GM23338 (cell line): ENCODE measurements around the gene WNT11. TPM values are rescaled to one million over a fixed set of nuclear protein-coding genes. Genes with fewer than 3 reads are reported as not detected.

Source experiments
- ATAC-seq: fragments of 200-7000 bp; cut with Tn5 transposase; 3 replicates; pipeline ENCODE4 v1.9.1; 2020
- DNase-seq: peaks from one replicate; pipeline ENCODE4 v3.0.0-alpha.2; 2015; ENCODE audit warnings: low spot score
- H2AFZ ChIP-seq: fragments of 200-600 bp; sonication (generic); 2 replicates; pipeline ENCODE4 v1.8.0; 2016; ENCODE audit warnings: antibody characterized with exemption, mild to moderate bottlenecking, moderate library complexity
- H3F3A ChIP-seq: fragments of 200-600 bp; sonication (generic); replicated peaks from 2 replicates; pipeline ENCODE4 v1.8.0; 2017; ENCODE audit warnings: antibody characterized with exemption, mixed run types, low read depth
- H3K27ac ChIP-seq: fragments of 200-600 bp; sonication (generic); 2 replicates; pipeline ENCODE4 v1.6.1; 2016; ENCODE audit warnings: low read depth
- H3K27me3 ChIP-seq: fragments of 200-600 bp; sonication (generic); 2 replicates; pipeline ENCODE4 v1.8.0; 2016; ENCODE audit warnings: mild to moderate bottlenecking, mixed run types, moderate library complexity; ENCODE audit not compliant: insufficient read depth
- H3K36me3 ChIP-seq: fragments of 200-600 bp; sonication (generic); 2 replicates; pipeline ENCODE4 v1.8.0; 2016; ENCODE audit warnings: mild to moderate bottlenecking; ENCODE audit not compliant: insufficient read depth
- H3K4me1 ChIP-seq: fragments of 200-600 bp; sonication (generic); 2 replicates; pipeline ENCODE4 v1.8.0; 2016; ENCODE audit warnings: mild to moderate bottlenecking, moderate library complexity; ENCODE audit not compliant: insufficient read depth
- H3K4me2 ChIP-seq: fragments of 200-600 bp; sonication (generic); 2 replicates; pipeline ENCODE4 v1.7.1; 2017; ENCODE audit warnings: mixed run types
- H3K4me3 ChIP-seq: fragments of 200-600 bp; sonication (generic); 2 replicates; pipeline ENCODE4 v1.6.1; 2016; ENCODE audit warnings: mixed run types
- H3K79me2 ChIP-seq: fragments of 200-600 bp; sonication (generic); replicated peaks from 2 replicates; pipeline ENCODE4 v1.8.0; 2017; ENCODE audit warnings: mild to moderate bottlenecking; ENCODE audit not compliant: insufficient read depth
- H3K9me2 ChIP-seq: fragments of 200-600 bp; sonication (generic); 2 replicates; pipeline ENCODE4 v1.8.0; 2017; ENCODE audit not compliant: insufficient read depth
- H4K20me1 ChIP-seq: fragments of 200-600 bp; sonication (generic); replicated peaks from 2 replicates; pipeline ENCODE4 v1.8.0; 2017; ENCODE audit warnings: mild to moderate bottlenecking; ENCODE audit not compliant: insufficient read depth
- H3K27ac Mint-ChIP-seq: 2 replicates; pipeline ENCODE4 v1.8.0; 2020; ENCODE audit warnings: inconsistent platforms, mild to moderate bottlenecking, moderate library complexity, mixed read lengths
- H3K27me3 Mint-ChIP-seq: 3 replicates; pipeline ENCODE4 v1.8.0; 2022; ENCODE audit warnings: low read depth, mild to moderate bottlenecking, moderate library complexity, mixed read lengths, inconsistent platforms; ENCODE audit not compliant: insufficient read depth, poor library complexity
- H3K36me3 Mint-ChIP-seq: 3 replicates; pipeline ENCODE4 v1.8.0; 2021; ENCODE audit warnings: low read depth, mild to moderate bottlenecking, inconsistent platforms, moderate library complexity, mixed read lengths
- H3K4me1 Mint-ChIP-seq: 3 replicates; pipeline ENCODE4 v1.8.0; 2020; ENCODE audit warnings: mild to moderate bottlenecking, inconsistent platforms, mixed read lengths
- H3K4me3 Mint-ChIP-seq: 3 replicates; pipeline ENCODE4 v1.8.0; 2021; ENCODE audit warnings: moderate library complexity, mild to moderate bottlenecking, inconsistent platforms, mixed read lengths
- H3K9me3 Mint-ChIP-seq: 3 replicates; pipeline ENCODE4 v1.8.0; 2020; ENCODE audit warnings: moderate library complexity, mild to moderate bottlenecking, inconsistent platforms, mixed read lengths
- CREB1 ChIP-seq: fragments of 250-450 bp; sonication (Bioruptor Pico); IDR thresholded peaks from 2 replicates; pipeline ENCODE4 v1.5.0; 2020; ENCODE audit warnings: low read depth, mild to moderate bottlenecking, moderate library complexity
- EZH2 ChIP-seq: fragments of 200-600 bp; sonication (generic); IDR thresholded peaks from one replicate; pipeline ENCODE4 v1.8.0; 2017; ENCODE audit warnings: antibody characterized with exemption, mild to moderate bottlenecking, low read depth; ENCODE audit not compliant: unreplicated experiment
- EZH2phosphoT487 ChIP-seq: fragments of 200-600 bp; sonication (generic); IDR thresholded peaks from one replicate; pipeline ENCODE4 v1.8.1; 2018; ENCODE audit warnings: antibody characterized with exemption; ENCODE audit not compliant: unreplicated experiment
- JUNB ChIP-seq: IDR thresholded peaks from one replicate; pipeline ENCODE4 v1.6.1; 2016; ENCODE audit warnings: antibody characterized with exemption; ENCODE audit not compliant: unreplicated experiment
- NANOG ChIP-seq: IDR thresholded peaks from 2 replicates; pipeline ENCODE4 v1.6.1; 2016; ENCODE audit warnings: antibody characterized with exemption, borderline replicate concordance
- ZNF114 ChIP-seq: fragments of 250-450 bp; sonication (Bioruptor Pico); IDR thresholded peaks from 2 replicates; pipeline ENCODE4 v1.5.0; 2020; ENCODE audit warnings: mild to moderate bottlenecking, moderate library complexity
- ZNF331 ChIP-seq: fragments of 250-450 bp; sonication (Bioruptor Pico); IDR thresholded peaks from 2 replicates; pipeline ENCODE4 v1.5.0; 2020; ENCODE audit warnings: low read depth, mild to moderate bottlenecking, moderate library complexity
- polyA plus RNA-seq: library from polyadenylated mRNA; unstranded; fragments of >200 nt; fragmentation: Nextera tagmentation; extraction: Ambion mirVana; gene quantifications from 2 replicates; pipeline ENCODE4 v1.2.1, GENCODE V29; 2016
- total RNA-seq: library from RNA; depleted of rRNA; stranded (reverse); fragments of >200 nt; shearing (Covaris generic); gene quantifications from 2 replicates; pipeline ENCODE4 v1.2.3, GENCODE V29; 2014
- TF ChIP-seq, protein P1 (sequence below): fragments of 250-450 bp; sonication (Bioruptor Pico); IDR thresholded peaks from 2 replicates; pipeline ENCODE4 v1.5.0; 2020; ENCODE audit warnings: mild to moderate bottlenecking, moderate library complexity
- TF ChIP-seq, protein P2 (sequence below): IDR thresholded peaks from one replicate; pipeline ENCODE4 v1.6.1; 2018; ENCODE audit warnings: antibody characterized with exemption; ENCODE audit not compliant: unreplicated experiment
- TF ChIP-seq, protein P3 (sequence below), 2 experiments: fragments of 200-600 bp in 1 of 2; sonication (generic) in 1 of 2; conservative IDR thresholded peaks; 2 replicates each; pipeline versions ENCODE4 v1.5.1 to v1.6.1; 2016 to 2017; ENCODE audit warnings: antibody characterized with exemption in 2 of 2, low read depth in 2 of 2, mild to moderate bottlenecking in 2 of 2, moderate library complexity in 1 of 2

The WNT11 gene
- total and polyA plus RNA-seq, 2 experiments from 2014 or later, result 0.44 to 0.56 TPM

DNA sequence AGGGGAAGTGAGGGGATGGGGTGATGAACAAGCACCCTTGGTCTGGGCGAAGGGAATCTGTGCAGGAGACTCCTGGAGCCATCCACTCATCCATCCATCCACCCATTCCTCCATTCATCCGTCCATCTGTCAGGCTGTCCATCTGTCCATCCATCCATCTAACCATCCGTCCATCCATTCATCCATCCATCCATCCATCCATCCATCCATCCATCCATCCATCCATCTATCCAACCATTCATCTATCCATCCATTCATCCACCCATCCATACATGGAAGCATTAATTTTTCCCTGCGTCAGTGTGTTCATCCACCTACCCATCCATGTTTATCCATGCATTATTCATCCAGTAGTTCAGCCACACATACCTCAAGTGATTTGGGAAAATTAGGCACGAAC is 32.0 kb downstream of the WNT11 start (continued):
- TF ChIP-seq, protein P1, sequence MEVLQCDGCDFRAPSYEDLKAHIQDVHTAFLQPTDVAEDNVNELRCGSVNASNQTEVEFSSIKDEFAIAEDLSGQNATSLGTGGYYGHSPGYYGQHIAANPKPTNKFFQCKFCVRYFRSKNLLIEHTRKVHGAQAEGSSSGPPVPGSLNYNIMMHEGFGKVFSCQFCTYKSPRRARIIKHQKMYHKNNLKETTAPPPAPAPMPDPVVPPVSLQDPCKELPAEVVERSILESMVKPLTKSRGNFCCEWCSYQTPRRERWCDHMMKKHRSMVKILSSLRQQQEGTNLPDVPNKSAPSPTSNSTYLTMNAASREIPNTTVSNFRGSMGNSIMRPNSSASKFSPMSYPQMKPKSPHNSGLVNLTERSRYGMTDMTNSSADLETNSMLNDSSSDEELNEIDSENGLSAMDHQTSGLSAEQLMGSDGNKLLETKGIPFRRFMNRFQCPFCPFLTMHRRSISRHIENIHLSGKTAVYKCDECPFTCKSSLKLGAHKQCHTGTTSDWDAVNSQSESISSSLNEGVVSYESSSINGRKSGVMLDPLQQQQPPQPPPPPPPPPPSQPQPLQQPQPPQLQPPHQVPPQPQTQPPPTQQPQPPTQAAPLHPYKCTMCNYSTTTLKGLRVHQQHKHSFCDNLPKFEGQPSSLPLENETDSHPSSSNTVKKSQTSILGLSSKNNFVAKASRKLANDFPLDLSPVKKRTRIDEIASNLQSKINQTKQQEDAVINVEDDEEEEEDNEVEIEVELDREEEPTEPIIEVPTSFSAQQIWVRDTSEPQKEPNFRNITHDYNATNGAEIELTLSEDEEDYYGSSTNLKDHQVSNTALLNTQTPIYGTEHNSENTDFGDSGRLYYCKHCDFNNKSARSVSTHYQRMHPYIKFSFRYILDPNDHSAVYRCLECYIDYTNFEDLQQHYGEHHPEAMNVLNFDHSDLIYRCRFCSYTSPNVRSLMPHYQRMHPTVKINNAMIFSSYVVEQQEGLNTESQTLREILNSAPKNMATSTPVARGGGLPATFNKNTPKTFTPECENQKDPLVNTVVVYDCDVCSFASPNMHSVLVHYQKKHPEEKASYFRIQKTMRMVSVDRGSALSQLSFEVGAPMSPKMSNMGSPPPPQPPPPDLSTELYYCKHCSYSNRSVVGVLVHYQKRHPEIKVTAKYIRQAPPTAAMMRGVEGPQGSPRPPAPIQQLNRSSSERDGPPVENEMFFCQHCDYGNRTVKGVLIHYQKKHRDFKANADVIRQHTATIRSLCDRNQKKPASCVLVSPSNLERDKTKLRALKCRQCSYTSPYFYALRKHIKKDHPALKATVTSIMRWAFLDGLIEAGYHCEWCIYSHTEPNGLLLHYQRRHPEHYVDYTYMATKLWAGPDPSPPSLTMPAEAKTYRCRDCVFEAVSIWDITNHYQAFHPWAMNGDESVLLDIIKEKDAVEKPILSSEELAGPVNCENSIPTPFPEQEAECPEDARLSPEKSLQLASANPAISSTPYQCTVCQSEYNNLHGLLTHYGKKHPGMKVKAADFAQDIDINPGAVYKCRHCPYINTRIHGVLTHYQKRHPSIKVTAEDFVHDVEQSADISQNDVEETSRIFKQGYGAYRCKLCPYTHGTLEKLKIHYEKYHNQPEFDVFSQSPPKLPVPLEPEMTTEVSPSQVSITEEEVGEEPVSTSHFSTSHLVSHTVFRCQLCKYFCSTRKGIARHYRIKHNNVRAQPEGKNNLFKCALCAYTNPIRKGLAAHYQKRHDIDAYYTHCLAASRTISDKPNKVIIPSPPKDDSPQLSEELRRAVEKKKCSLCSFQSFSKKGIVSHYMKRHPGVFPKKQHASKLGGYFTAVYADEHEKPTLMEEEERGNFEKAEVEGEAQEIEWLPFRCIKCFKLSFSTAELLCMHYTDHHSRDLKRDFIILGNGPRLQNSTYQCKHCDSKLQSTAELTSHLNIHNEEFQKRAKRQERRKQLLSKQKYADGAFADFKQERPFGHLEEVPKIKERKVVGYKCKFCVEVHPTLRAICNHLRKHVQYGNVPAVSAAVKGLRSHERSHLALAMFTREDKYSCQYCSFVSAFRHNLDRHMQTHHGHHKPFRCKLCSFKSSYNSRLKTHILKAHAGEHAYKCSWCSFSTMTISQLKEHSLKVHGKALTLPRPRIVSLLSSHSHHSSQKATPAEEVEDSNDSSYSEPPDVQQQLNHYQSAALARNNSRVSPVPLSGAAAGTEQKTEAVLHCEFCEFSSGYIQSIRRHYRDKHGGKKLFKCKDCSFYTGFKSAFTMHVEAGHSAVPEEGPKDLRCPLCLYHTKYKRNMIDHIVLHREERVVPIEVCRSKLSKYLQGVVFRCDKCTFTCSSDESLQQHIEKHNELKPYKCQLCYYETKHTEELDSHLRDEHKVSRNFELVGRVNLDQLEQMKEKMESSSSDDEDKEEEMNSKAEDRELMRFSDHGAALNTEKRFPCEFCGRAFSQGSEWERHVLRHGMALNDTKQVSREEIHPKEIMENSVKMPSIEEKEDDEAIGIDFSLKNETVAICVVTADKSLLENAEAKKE, result no peak
- TF ChIP-seq EZH2phosphoT487 (no peak), NANOG (no peak)

DNA sequence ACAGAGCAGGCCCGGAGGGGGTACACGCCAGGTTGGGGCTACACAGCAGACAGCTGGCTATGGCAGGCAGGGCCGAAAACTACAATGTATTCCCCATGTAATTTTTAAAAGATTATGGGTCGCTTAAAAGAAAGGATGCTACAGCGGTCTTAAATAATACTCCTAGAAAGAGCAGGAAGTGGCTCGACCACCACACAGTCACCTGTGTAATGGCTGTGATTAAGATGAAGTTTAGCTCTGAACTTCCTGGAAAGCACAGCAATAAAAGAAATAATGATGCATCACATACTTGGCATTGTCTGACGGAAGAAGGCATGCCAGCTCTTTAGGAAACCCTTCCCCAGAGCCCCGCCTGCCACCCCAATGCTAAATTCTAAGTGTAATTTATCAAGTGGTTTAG is 32.6 kb downstream of the WNT11 start:
- H3K79me2 ChIP-seq, result no peaks in the 10 kb centered on the region
- peaks cover 3% of the 10 kb centered on the region; the same call in 2 of the 3 replicates for H3K9me3 Mint-ChIP-seq
- H3K27me3 Mint-ChIP-seq, result peaks cover 12% of the 10 kb centered on the region
- no peak overlapping the region for H3K4me3 Mint-ChIP-seq
- H3K27ac Mint-ChIP-seq, result no peak overlapping the region
- no peaks in the 10 kb centered on the region for H3F3A ChIP-seq
- no peak for DNase-seq
- H3K4me3 ChIP-seq, result no peak overlapping the region
- H3K27ac ChIP-seq, result no peak overlapping the region
- no peaks in the 10 kb centered on the region for H3K36me3 ChIP-seq
- no peaks in the 10 kb centered on the region for H4K20me1 ChIP-seq
- H3K36me3 Mint-ChIP-seq, result no peaks in the 10 kb centered on the region; the same call in 2 of the 3 replicates
- H3K27me3 ChIP-seq, result no peaks in the 10 kb centered on the region
- no peaks in the 10 kb centered on the region for H3K9me2 ChIP-seq
- H3K4me1 ChIP-seq, result no peaks in the 10 kb centered on the region
- H3K4me2 ChIP-seq, result no peak overlapping the region
- H3K4me1 Mint-ChIP-seq, result peaks cover 8% of the 10 kb centered on the region
- no peak for ATAC-seq
- no peak overlapping the region for H2AFZ ChIP-seq
- TF ChIP-seq EZH2, result no peak
- TF ChIP-seq ZNF114 (CRISPR knock-in tag), result no peak
- TF ChIP-seq ZNF331 (CRISPR knock-in tag), result no peak
- no peak for TF ChIP-seq JUNB
- TF ChIP-seq EZH2phosphoT487, result no peak
- TF ChIP-seq, protein P2, sequence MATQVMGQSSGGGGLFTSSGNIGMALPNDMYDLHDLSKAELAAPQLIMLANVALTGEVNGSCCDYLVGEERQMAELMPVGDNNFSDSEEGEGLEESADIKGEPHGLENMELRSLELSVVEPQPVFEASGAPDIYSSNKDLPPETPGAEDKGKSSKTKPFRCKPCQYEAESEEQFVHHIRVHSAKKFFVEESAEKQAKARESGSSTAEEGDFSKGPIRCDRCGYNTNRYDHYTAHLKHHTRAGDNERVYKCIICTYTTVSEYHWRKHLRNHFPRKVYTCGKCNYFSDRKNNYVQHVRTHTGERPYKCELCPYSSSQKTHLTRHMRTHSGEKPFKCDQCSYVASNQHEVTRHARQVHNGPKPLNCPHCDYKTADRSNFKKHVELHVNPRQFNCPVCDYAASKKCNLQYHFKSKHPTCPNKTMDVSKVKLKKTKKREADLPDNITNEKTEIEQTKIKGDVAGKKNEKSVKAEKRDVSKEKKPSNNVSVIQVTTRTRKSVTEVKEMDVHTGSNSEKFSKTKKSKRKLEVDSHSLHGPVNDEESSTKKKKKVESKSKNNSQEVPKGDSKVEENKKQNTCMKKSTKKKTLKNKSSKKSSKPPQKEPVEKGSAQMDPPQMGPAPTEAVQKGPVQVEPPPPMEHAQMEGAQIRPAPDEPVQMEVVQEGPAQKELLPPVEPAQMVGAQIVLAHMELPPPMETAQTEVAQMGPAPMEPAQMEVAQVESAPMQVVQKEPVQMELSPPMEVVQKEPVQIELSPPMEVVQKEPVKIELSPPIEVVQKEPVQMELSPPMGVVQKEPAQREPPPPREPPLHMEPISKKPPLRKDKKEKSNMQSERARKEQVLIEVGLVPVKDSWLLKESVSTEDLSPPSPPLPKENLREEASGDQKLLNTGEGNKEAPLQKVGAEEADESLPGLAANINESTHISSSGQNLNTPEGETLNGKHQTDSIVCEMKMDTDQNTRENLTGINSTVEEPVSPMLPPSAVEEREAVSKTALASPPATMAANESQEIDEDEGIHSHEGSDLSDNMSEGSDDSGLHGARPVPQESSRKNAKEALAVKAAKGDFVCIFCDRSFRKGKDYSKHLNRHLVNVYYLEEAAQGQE, result no peak
- TF ChIP-seq CREB1 (CRISPR knock-in tag), result no peak
- TF ChIP-seq, protein P3, sequence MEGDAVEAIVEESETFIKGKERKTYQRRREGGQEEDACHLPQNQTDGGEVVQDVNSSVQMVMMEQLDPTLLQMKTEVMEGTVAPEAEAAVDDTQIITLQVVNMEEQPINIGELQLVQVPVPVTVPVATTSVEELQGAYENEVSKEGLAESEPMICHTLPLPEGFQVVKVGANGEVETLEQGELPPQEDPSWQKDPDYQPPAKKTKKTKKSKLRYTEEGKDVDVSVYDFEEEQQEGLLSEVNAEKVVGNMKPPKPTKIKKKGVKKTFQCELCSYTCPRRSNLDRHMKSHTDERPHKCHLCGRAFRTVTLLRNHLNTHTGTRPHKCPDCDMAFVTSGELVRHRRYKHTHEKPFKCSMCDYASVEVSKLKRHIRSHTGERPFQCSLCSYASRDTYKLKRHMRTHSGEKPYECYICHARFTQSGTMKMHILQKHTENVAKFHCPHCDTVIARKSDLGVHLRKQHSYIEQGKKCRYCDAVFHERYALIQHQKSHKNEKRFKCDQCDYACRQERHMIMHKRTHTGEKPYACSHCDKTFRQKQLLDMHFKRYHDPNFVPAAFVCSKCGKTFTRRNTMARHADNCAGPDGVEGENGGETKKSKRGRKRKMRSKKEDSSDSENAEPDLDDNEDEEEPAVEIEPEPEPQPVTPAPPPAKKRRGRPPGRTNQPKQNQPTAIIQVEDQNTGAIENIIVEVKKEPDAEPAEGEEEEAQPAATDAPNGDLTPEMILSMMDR (conservative IDR thresholded peaks at IDR 0.05; ENCODE audit: low read depth in 2 of 2), result no peak
